ENCODE results near the gene MAP4K4.

MAP4K4 gene

DNA sequence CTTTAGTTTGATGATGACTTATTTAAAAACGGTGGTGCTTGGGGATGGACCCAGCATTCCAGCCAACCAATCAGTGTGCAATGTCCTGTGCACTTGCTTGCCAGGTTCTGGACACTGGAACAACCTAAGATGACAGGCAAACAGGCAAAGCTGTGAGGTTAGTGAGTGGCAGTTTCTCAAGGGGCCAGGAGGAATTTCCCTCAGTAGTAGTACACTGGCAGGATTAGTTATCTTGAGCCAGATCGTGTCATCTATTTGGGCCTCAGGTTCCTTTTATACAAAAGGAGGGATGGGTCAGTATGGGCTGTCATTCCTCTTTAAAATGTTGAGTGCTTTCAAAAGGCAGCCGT lies 26.6 kb downstream of the MAP4K4 start:
- no peak for FAIRE-seq

DNA sequence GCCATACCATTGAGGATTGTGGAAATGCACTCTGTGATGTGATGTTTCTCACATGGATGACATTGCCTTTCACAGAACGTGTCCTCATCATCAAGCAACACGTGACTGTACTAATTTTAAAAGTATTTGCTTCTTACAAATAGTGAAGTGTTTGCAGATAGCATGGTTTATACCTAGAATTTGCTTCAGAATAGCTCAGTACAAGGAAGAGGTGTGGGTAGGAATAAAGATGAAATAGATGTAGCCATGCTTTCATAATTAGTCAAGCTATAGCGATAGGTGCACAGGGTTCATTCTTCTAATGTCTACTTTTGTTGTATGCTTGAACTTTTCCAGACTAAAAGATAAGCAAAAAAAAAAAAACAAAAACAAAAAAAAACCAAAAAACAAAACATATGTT lies 27.5 kb downstream of the MAP4K4 start:
- FAIRE-seq = no peak

DNA sequence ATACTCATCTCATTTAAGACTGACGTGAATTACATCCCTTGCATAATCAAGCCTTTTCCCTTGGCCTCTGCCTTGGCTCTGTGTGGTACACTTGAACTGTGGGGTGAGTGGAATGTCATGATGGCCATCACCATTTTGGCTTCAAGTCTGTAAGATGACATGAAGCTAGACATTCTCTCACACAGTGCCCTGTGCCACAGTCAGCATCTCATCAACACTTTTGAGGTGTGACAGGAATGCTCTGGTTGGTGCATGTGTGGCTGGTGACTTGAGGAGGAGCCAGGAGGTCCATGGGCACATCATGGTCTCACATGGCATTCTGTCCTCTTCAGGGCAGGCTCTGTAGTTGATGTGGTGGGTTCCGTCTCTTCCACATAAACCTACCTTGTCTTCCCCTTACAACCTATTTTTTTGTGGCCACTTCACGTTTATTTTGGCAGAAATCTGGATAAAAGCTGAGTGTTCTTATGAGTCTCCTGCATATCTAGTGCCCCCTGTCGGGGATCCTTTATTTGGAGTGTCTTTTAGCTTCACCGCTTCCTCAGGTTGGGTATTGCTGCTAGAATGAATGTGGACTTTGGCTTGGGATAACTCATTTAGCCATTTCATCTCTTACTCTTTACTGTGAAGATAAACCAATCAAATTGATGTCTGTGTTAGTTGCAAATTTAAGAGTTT lies 28.1 kb downstream of the MAP4K4 start:
- no peak for FAIRE-seq

DNA sequence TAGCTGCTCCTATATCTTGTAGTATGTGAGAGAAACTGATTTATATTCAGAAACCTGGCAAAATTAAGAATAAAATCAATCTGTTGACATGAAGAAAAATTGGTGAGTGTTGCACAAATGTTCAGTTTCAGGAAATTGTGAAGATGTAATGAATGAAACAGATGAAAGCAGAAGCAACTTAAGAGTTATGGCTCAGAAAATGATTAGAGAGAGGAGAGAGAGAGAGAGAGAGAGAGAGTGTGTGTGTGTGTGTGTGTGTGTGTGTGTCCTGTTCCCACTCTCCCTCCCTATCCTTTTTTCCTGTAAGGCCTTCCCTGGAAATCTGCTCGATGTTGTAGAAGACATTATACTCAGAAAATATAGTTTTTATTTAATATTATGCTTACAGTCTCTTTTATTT lies 31.4 kb downstream of the MAP4K4 start:
- FAIRE-seq = no peak

DNA sequence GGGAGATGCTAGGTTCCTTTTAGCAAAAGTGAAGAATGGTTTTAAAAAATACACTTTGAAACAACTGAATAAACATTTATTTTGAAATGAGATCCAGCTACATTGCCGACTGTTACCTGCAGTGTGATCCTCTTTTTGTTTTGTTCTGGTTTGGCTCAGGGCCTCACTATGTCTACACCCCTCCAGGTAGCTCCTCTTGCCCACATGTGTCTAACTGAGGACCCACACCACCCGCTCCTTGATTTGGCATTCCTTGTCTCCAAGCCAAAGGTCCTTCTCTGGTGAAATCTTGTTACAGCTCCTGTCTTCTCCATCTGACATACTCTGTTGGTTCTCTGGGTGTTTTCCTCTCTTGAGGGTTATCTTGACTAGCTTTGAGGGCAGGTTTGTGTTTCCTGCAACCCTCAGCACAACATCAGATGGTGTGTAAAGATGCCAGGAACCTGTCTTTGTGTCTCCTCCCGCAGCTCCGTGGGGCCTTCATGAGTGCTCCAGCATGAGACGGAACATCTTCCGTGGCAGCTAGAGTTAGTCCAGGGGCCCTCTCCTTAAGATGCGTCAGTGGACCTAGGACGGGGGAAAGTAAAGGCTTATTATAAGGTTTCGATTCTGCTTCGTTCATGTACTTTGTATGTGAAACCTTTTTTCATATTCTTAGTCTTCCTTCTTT lies 32.1 kb downstream of the MAP4K4 start:
- FAIRE-seq = no peak

DNA sequence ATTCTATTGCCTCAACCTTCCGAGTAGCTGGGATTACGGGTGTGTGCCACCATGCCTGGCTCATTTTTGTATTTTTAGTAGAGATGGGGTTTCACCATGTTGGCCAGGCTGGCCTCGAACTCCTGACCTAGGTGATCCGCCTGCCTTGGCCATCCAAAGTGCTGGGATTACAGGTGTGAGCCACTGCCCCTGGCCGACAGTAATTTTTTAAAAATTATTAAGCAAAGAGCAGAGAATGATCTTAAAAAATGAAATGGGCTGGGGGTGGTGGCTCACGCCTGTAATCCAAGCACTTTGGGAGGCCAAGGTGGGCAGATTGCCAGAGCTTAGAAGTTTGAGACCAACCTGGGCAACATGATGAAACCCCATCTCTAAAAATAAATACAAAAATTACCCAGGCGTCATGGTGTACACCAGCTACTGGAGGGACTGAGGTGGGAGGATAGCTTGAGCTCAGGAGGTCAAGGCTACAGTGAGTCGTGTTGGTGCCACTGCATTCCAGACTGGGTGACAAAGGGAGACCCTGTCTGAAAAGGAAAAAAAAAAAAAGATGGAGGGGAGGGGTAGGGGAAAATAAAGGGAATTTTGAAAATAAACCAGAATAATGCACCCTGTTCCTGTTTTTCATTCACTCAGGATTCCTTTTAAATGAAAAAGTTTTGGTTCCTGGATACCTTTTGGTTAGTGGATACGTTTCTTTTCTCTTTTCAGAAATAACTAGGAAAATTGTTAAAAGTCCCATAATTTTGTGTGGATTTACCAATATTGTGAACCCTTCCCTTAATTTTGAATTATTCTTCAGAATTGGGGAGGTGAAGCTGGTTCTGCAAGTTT lies 33.9 kb downstream of the MAP4K4 start:
- no peak for FAIRE-seq

DNA sequence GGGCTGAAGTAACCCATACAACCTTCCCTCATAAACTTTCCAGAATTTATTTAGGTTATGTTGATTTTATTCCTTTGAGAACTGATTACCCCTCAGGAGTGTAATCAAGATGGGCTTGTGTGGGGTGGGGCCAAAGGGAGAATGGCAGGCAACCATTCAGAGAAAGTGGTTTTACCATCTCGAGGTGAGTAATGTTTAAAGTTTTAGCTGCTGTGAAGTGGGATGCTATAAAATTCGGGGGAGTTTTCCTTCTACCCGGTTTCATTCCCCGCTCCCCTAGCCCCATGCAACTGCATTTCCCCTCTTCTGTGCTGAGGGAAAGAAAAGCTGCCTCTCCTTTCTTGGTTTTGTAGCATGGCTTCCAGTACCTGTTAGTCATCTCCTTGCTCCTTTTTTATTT lies 34.7 kb downstream of the MAP4K4 start:
- FAIRE-seq = no peak

DNA sequence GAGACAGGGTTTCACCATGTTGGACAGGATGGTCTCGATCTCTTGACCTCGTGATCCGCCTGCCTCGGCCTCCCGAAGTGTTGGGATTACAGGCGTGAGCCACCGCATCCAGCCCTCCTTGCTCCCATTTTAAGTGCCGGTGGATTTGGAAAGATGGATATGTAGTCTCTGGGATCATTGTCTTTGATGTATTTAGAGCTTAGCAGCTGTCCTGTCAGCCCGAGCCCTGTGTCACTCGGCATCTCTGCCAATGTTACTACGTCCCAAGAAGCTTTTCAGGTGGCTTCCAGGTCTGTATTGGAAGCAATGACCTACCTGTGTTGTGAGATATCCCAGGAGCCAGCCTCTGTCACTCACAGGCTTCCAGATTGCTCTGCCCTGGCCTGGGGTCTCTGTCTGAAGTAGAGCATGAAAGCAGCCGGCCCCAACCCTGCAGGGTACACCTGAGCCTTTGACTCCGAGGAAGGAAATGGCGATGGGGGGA lies 35.3 kb downstream of the MAP4K4 start:
- no peak for FAIRE-seq

DNA sequence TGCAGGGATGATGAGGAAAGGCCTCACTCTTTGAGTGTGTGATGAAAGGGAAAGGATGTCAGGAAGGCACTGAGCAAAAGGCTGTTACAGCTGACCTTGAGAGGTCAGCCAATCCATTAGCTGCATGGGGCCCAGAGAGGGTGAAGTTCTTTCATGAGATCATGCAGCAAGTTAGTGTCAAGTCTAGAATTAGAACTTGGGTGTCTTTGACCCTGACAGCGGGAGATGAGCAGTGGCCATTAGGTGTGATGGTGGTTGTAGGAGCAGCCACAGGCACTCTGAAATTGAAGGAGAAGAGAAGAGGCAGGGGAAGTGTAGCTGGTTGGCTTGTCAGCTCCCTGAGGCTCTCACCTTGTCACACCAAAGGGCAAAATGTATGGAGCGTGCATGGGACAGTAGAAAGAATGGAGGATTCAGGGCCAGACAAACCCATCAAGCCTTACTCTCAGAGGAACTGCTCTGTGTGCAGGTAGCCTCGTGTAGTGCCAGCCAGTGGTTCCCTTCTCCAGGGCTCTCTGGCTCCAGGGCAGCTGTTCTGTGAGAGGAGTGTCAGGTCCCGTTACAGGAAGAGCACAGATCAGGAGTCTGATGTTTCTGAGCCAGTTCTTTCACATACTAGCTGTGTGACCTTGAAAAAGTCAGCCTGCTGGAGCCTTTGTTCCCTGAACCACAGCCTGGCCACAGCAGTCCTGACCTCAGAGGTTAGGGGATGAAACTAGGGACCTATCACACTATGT lies 35.9 kb downstream of the MAP4K4 start:
- no peak for FAIRE-seq

DNA sequence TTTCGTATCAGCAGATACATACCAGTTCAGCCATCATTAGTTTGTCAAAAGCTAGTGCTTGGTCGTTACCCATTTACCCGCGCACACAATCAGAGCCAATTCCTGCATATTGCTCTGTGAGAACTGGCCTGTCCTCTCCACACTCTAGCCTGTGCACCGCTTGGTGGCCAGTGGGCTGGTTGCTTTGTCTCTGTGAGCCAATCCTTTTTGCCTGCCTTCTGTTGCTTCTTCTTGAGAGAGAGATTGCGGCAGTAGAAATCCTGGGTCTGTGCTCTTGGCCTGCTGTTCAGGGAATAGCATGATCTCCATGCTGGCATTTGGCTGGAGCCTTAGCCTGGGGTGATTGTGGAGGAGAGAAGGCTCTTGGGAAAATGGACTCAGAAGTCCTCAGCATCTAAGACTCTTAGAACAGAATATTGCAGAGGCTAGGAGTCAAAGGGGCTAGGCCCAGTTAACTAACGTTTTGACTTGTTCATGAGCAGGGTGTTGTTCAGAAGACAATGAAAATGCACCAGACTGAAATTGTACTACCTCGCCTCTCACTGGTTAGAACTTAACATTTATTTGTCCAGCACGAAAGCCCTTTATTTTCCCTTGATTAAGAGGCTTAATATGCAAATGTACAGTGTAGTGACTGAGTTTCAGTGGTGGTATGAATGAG lies 37.1 kb downstream of the MAP4K4 start:
- no peak for FAIRE-seq

DNA sequence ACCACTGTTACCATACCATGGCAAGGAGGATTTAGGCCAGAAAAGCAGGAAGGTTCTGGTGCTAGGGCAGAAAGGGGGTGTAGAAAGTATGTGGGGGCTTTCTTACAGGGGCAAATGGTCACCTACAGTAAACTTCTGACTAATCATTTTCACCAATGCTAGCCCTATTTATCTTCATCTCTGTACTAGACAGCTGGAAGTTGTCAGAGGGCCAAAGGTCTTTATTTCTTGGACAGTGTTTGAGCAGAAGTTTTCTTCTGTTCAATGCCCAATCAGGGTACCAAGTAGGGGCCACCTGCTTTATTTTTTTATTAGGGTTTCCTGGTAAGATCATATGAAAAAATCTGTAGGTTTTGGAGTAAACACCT lies 37.6 kb downstream of the MAP4K4 start:
- FAIRE-seq = no peak

DNA sequence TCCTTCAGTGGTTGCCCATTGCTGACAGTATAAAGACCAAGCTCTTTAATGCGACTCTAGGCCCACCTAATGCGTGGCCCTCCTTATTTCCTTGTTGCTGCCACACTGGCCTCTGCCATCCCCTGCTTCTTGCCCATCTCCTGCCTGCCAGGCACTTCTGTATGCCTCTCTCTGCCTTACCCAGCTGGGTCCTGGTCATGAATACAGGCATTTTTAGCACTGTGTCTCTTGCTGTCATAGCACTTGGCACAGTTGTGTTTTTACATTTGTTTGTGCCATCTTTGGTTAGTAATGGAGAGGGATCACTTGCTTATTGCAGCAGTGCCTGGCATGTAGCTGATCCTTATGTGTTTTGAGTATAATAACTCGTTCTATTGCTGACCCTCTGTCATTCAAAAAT lies 38.7 kb downstream of the MAP4K4 start:
- FAIRE-seq = no peak

DNA sequence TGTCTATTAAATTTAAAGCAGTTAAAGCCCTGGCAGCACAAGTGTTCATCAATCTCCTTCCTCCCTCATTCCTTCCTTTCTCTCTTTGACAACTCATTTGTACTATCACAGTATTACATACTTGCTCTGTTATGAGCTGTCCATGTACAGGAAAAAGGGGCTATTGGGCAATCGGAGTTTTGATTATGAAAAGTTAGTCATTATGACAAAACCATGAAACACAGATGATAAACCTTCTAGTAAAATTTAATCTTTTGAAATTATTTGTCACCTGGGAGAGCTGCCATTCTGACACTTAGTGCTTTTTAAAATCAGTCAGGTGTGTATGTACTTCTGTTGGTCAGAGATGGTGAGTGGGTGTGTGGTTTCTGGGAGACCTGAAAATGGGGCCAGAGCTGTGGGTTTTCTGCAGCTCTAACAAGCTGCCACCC lies 39.4 kb downstream of the MAP4K4 start:
- FAIRE-seq = no peak

DNA sequence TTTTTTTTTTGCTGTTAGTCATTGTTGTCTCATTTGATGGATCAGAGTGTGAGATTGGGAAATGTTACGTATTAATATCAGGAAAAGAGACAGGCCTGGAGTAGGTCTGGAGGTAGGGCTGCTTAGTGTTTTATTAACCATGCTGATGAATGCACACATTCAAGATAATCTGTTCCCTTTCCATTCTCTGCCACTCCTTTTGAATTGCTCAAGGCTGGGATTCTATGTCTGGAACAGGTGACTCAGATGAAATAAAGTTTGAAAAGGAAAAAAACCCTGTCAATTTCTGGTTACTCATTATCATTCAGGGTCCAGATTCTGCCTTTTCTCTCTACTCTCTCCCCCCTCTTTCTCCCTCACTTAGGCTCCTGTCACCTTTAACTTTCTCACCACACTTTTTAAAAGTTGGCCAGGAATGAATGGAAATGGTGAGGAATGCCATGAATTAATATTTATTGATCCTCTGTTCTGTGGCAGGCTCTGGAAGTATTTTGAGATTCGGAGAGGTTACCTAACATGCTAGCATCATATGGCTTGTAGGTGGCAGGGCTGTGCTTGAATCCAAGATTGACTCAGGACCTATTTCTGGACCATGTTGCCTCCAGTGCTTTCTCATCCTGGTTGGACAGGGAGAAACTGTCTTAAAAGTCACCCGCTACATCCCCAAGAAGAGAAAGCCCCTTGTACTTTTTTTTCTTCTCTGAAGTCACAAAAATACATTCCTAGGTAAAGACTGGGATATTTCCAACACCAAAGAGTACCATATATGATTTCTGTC lies 40.2 kb downstream of the MAP4K4 start:
- no peak for FAIRE-seq

DNA sequence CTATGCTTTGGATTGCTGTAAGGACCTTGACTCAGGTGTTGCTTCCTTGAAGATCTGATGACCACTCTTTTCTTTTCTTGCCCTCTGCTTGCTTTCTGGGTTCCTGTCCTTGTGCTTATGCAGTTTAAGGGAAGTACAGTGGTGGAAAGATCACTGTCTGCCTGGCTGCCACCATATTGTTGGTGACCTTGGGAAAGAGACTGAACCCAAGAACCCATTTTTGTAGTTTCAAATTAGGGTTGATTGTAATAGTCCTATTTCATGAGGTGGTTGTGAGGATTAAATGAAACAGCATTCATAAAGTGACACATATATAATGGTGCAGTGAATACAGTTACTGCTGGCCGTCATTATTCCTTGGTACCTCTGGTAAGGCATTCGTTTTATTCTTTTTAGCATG lies 41.1 kb downstream of the MAP4K4 start:
- FAIRE-seq = no peak

DNA sequence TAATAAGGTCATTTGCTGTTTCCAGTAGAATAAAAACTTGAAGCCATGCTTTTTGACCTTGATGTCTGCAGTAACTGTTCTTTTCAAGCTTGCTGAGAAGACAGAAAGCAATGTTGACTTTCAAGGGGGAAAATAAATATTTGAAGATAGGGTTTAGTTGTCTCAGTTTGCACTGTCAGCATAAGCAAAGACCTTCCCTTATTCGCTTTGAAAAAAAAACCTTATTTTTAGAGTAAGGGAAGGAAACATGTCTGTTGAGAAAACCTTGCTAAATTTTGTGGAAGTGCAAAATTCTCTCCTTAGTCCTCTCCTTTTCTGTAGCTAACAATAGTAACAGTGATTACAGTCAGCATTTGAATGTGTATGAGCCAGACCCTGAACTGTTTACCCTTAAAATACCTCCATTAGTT lies 43.1 kb downstream of the MAP4K4 start:
- no peak for FAIRE-seq

DNA sequence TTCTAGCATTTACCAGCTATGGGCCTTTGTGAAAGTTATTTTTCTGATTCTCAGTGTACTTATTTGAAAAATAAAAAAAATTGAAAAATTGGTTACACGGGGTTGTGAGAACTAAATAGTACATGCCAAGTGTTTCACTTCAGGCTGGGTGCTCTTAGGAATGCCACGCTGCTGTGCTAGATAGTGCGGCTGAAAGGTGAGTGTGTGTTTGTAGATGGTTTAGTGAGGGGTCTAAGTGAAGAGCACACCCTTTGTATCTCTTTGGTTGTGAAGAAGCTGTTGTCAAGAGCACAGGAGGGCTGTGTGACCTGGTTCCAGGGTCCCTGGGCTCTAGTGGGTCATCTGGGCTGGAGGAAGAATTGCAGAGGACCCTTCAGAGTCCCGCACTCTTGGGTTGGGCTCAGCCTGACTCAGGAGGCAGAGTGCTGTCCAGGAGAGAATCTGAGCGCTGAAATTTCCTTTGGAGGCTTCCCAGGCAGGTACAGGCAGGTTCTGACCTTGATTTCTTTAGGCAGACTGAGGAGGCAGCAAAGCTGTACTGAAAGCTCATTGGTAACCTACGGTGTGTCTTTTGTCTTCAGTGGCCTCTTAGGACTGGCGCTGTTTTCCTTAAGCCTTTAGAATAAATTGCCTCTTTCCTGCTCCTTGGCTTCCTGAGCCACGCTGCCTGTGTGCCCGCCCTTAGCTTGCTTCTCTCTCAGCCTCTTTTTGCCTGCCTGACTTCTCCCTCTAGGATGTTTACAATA lies 44.4 kb downstream of the MAP4K4 start:
- no peak for FAIRE-seq

DNA sequence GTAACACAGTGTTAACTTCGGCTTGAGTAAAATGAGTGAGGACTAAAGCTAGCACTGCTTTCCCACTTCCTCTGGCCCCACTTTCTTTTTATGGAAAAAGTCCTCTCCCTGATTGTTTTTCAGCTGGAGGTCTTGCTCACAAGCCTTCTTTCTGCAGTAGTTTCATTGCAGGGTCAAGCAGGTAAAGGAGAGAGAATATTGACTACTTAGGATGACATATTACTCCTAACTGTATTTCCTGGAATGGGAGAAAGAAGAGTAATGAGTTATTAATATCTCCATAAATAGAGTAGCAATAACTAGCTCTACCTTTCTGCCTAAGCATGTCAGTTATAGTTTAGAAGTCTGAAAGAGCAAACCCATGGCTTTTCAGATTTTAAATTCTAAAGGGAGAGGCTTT lies 45.0 kb downstream of the MAP4K4 start:
- no peak for FAIRE-seq

DNA sequence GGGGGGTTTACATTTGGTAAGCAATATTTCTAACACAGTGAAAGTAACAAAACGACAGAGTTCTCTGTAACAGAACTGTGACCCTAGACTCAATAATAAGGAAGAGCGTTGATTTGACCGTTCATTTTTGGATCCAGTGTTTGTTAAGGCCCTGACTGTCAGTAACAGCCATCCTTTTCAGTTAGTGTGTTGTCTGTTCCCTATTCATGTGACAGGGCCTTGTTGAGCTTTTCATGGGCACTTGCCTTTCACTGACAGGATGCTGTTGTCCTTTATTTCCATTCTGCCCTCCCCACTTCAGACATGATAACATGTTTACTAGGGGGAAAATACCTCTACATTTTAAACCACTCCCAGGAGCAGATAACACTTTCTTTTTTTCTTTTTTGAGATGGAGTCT lies 45.8 kb downstream of the MAP4K4 start:
- FAIRE-seq = no peak

DNA sequence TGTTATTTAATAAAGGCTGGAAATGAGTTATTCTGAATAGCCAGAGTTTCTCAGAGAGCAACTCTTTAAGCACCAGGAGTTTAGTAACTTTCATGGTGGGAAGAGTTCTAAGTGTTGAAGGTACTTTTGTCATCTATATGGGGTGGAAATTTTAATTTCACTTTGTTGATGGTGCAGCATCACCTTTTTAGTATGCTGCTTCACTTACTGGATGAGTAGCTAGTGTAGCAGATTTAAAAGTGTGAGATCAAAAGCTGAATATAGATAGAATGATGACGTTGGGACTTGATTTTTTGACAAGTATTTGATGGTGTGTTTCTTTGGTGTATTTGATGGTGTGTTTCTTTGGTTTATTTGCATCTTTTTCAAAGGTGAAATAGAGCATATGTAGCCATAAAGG lies 47.3 kb downstream of the MAP4K4 start:
- FAIRE-seq = no peak

Measured in G401.6 (cell line).